Nephron progenitor cell (in vitro differentiated cells): ENCODE measurements around the gene COL27A1.

Experiments
- DNase-seq: peaks from one replicate; pipeline ENCODE4 v3.0.0; 2021
- H3K27ac Mint-ChIP-seq: 2 replicates; pipeline ENCODE4 v1.8.0; 2021; ENCODE audit warnings: mild to moderate bottlenecking, moderate library complexity, mixed read lengths
- H3K27me3 Mint-ChIP-seq: 2 replicates; pipeline ENCODE4 v1.8.0; 2021; ENCODE audit warnings: mild to moderate bottlenecking, low read depth, mixed read lengths; ENCODE audit not compliant: poor library complexity
- H3K36me3 Mint-ChIP-seq: 2 replicates; pipeline ENCODE4 v1.8.0; 2021; ENCODE audit warnings: low read depth, mixed read lengths
- H3K4me1 Mint-ChIP-seq: 2 replicates; pipeline ENCODE4 v1.8.0; 2021; ENCODE audit warnings: mixed read lengths
- H3K4me3 Mint-ChIP-seq: 2 replicates; pipeline ENCODE4 v1.8.0; 2021; ENCODE audit warnings: mild to moderate bottlenecking, moderate library complexity, mixed read lengths
- H3K9me3 Mint-ChIP-seq: 2 replicates; pipeline ENCODE4 v1.8.0; 2021; ENCODE audit warnings: mild to moderate bottlenecking, moderate library complexity, mixed read lengths
- TF ChIP-seq, protein P1 (sequence below): fragments of 200-600 bp; sonication (generic); IDR thresholded peaks from 2 replicates; pipeline ENCODE4 v1.5.0; 2021; ENCODE audit warnings: antibody characterized with exemption

Gene COL27A1

DNA sequence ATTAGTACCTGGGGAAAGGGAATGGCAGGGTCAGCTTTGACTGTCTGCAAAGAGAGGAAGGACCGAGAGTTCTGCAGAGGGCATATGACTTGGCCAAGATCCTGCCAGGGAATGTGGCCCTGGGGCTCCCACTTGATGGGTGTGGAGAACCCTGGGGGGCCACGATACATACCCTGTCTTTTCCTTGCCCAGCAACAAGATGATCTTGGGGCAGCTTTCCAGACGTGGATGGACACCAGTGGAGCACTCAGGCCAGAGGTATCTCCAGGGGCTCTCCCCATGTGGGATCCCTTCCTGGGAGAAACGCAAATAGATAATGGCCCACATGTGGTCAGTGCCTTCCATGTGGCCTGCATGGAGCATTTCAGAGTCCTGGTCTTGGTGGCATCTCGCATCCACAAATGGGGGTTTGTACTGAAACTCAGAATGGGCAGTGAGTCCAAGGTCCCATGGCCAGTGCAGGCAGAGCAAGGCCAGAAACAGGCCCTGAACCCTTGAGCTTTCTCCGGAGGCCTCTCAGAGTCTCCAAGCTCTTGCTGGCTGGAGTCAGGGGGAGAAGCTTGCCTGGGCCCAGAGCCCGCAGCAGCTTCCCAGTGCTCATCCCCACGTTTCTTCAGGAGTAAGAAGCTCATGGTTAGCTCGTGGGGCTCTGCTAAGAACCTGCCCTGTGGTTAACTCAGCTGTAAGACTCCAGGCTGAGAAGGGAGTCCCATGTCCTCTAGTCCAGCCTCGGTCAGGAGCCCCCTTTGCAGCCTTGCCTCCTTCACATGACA is 149.3 kb downstream of the COL27A1 start:
- H3K27ac Mint-ChIP-seq: no peak overlapping the region
- peaks cover 8% of the 10 kb centered on the region for H3K27me3 Mint-ChIP-seq
- H3K9me3 Mint-ChIP-seq: no peaks in the 10 kb centered on the region
- DNase-seq: no peak
- H3K36me3 Mint-ChIP-seq: peaks cover 2% of the 10 kb centered on the region
- H3K4me1 Mint-ChIP-seq: peaks cover 11% of the 10 kb centered on the region
- H3K4me3 Mint-ChIP-seq: no peak overlapping the region
- TF ChIP-seq, protein P1, sequence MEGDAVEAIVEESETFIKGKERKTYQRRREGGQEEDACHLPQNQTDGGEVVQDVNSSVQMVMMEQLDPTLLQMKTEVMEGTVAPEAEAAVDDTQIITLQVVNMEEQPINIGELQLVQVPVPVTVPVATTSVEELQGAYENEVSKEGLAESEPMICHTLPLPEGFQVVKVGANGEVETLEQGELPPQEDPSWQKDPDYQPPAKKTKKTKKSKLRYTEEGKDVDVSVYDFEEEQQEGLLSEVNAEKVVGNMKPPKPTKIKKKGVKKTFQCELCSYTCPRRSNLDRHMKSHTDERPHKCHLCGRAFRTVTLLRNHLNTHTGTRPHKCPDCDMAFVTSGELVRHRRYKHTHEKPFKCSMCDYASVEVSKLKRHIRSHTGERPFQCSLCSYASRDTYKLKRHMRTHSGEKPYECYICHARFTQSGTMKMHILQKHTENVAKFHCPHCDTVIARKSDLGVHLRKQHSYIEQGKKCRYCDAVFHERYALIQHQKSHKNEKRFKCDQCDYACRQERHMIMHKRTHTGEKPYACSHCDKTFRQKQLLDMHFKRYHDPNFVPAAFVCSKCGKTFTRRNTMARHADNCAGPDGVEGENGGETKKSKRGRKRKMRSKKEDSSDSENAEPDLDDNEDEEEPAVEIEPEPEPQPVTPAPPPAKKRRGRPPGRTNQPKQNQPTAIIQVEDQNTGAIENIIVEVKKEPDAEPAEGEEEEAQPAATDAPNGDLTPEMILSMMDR: no peak

DNA sequence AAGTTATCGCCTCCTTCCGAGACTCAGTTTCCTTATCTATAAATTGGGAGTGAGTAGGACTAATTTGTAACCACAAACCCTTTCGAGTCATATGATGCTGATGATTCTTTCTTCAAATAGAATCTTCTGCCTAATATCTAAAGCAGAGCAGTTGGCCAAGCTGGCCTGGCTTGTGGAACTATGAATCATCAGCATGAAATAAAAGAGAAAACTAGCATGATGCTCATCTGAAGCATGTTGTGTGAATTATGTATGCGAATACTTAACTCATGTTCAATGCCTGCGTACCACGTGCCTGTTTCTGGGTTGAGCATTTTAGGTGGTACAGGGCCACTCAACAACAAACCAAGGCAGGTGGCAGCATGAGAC is 152.5 kb downstream of the COL27A1 start:
- DNase-seq: no peak
- H3K36me3 Mint-ChIP-seq: peaks cover 31% of the 10 kb centered on the region
- H3K9me3 Mint-ChIP-seq: no peaks in the 10 kb centered on the region
- TF ChIP-seq, protein P1: no peak
- H3K4me1 Mint-ChIP-seq: peaks cover 14% of the 10 kb centered on the region
- H3K27me3 Mint-ChIP-seq: peaks cover 4% of the 10 kb centered on the region
- H3K27ac Mint-ChIP-seq: no peak overlapping the region
- no peak overlapping the region for H3K4me3 Mint-ChIP-seq

DNA sequence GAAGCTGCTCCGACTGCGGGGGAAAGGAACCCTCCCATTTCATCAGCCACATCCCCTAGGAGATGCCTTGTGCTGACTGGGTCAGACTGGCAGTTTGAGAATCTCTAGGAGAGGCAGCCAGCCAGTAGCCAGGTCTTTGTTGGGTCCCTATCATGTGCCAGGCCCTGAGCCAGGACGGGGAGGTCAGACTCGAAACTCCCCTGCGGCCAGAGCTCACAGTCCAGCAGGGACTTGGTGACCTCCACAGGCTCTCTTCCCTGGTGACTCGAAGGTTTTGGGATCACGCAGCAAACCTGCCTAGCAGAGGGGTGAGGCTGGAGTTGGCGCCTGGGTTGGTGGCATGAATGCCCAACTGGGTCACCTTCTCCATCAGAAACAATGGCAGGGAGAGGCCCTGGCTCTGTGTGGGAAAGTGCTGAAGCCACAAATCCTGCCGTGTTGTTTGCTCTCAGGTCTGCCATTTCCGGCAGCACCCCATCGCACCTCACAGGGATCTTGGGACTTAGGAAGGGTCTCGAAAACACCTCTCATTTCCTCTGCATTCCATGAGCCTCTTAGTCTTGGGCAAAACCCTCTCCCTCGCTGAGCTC is 153.1 kb downstream of the COL27A1 start:
- TF ChIP-seq, protein P1: no peak
- peaks cover 31% of the 10 kb centered on the region for H3K36me3 Mint-ChIP-seq
- no peak overlapping the region for H3K4me3 Mint-ChIP-seq
- no peaks in the 10 kb centered on the region for H3K9me3 Mint-ChIP-seq
- H3K27ac Mint-ChIP-seq: no peak overlapping the region
- H3K27me3 Mint-ChIP-seq: peaks cover 4% of the 10 kb centered on the region
- DNase-seq: no peak
- peaks cover 14% of the 10 kb centered on the region for H3K4me1 Mint-ChIP-seq

DNA sequence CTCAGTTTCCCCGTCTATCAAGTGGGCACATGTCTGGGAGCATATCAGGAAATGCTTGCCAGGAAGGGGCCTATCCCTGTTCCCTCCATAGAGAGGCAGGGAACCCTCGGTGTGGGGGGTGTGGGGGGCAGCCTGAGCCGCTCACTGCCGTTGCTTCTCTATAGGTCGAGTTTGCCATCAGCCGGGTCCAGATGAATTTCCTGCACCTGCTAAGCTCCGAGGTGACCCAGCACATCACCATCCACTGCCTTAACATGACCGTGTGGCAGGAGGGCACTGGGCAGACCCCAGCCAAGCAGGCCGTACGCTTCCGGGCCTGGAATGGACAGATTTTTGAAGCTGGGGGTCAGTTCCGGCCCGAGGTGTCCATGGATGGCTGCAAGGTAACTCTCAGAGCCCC is 153.8 kb downstream of the COL27A1 start:
- peaks cover 14% of the 10 kb centered on the region for H3K4me1 Mint-ChIP-seq

DNA sequence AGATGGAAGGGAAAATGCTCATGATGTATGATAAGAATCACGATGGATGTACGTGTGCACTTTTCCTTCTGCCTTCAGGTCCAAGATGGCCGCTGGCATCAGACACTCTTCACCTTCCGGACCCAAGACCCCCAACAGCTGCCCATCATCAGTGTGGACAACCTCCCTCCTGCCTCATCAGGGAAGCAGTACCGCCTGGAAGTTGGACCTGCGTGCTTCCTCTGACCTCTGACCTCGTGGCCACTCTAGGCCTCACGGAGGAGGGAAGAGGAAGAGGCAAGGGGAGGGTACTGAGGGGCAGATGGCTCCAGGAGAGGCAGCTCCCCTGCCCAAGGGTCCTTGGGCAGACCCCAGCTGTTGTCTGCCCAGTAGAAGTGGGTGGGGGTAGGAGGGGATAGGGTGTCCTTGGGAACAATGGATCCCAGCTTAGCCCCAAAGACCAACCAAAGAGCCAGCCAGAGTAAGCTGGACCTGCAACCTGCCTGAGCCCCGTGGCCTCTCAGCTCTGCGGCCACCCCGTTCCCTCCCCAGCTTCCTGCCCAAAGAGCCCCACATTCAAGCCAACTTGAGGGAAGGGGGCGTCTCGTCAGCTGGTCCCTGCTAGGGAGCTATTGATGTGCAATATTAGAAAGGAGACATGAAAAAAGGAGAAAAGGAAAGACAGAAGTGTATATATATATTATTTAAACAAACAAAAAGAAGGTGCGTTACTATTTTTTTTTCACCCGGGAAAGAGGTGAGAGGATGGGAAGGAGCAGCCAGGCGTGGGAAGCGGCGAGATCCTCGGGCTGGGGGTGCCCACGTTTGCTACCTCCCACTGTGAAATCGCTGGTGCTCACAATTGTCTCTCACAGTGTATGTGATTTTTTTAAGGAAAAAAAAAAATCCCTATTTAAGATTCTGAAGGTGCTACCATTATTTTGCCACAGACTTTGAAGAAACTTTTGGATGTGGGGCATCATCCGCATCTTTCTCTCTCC is 155.4 kb downstream of the COL27A1 start:
- DNase-seq: no peak
- H3K4me3 Mint-ChIP-seq: no peak overlapping the region
- peaks cover 5% of the 10 kb centered on the region for H3K4me1 Mint-ChIP-seq
- H3K27me3 Mint-ChIP-seq: no peaks in the 10 kb centered on the region
- no peaks in the 10 kb centered on the region for H3K9me3 Mint-ChIP-seq
- H3K36me3 Mint-ChIP-seq: peaks cover 31% of the 10 kb centered on the region
- H3K27ac Mint-ChIP-seq: no peak overlapping the region
- TF ChIP-seq, protein P1: no peak

More for the DNA sequence above, 153.8 kb downstream of the COL27A1 start:
- Mint-ChIP-seq H3K27me3 (peaks cover under 1% of the 10 kb centered on the region), H3K9me3 (no peaks in the 10 kb centered on the region), H3K4me3 (no peak overlapping the region), H3K27ac (no peak overlapping the region), H3K36me3 (peaks cover 31% of the 10 kb centered on the region)
- no peak for DNase-seq
- TF ChIP-seq, protein P1: no peak
